KBM-7 (cell line): Measurements from ENCODE around the gene TIAM2.
"Not testable (repeated sequence)": the region's sequence is repeated elsewhere in the genome, so short reads cannot be mapped to it uniquely, and the experiment has no call there.

Experiments used
- DNase-seq: peaks from one replicate; pipeline ENCODE4 v3.0.0-alpha.2; 2015
- in situ Hi-C: fragments of 300-500 bp; cut with MboI; formaldehyde crosslinking; loops from 2 replicates; pipeline ENCODE4 v1.14.3; 2020; ENCODE audit warnings: low sequenced_read_pairs, low pct_unique_long_range_greater_than_20kb, mixed read lengths

The TIAM2 gene

GRCh38 chr6:155200012-155200411 lies 204.9 kb downstream of the TIAM2 start:
- in situ Hi-C loops: no loop called here

GRCh38 chr6:155201461-155202226 lies 206.5 kb downstream of the TIAM2 start:
- no peak for DNase-seq
- in situ Hi-C loops: no loop called here

More at GRCh38 chr6:155200012-155200411, 204.9 kb downstream of the TIAM2 start:
- DNase-seq: no peak

- no peak for DNase-seq
- in situ Hi-C loops: no loop called here
These were observed 212.1 kb downstream of the TIAM2 start for GRCh38 chr6:155207223-155207622.

- in situ Hi-C loops: no loop called here
- no peak for DNase-seq
These were observed 217.0 kb downstream of the TIAM2 start for GRCh38 chr6:155212106-155212505.

- in situ Hi-C loops: no loop called here
- DNase-seq: no peak
These were observed 217.7 kb downstream of the TIAM2 start for GRCh38 chr6:155212616-155213380.

GRCh38 chr6:155213611-155214372 lies 218.7 kb downstream of the TIAM2 start:
- in situ Hi-C loops: no loop called here
- DNase-seq: no peak

- DNase-seq: no peak
- in situ Hi-C loops: no loop called here
These were observed 220.8 kb downstream of the TIAM2 start for GRCh38 chr6:155215906-155216305.

- no peak for DNase-seq
- in situ Hi-C loops: no loop called here
These were observed 221.4 kb downstream of the TIAM2 start for GRCh38 chr6:155216312-155217046.

GRCh38 chr6:155218711-155219110 lies 223.6 kb downstream of the TIAM2 start:
- in situ Hi-C loops, DNase-seq: not testable (repeated sequence)

GRCh38 chr6:155219299-155219698 lies 224.2 kb downstream of the TIAM2 start:
- DNase-seq: no peak
- in situ Hi-C loops: no loop called here

GRCh38 chr6:155219858-155220301 lies 224.8 kb downstream of the TIAM2 start:
- no peak for DNase-seq
- in situ Hi-C loops: no loop called here

GRCh38 chr6:155221086-155221485 lies 226.0 kb downstream of the TIAM2 start:
- no peak for DNase-seq
- in situ Hi-C loops: no loop called here

- no peak for DNase-seq
- in situ Hi-C loops: no loop called here
These were observed 227.4 kb downstream of the TIAM2 start for GRCh38 chr6:155222506-155222905.

- in situ Hi-C loops: no loop called here
- no peak for DNase-seq
These were observed 228.7 kb downstream of the TIAM2 start for GRCh38 chr6:155223646-155224451.

GRCh38 chr6:155224618-155225017 lies 229.5 kb downstream of the TIAM2 start:
- no peak for DNase-seq
- in situ Hi-C loops: no loop called here

GRCh38 chr6:155227046-155227445 lies 231.9 kb downstream of the TIAM2 start:
- in situ Hi-C loops: no loop called here
- no peak for DNase-seq

GRCh38 chr6:155228546-155229166 lies 233.5 kb downstream of the TIAM2 start:
- in situ Hi-C loops: no loop called here
- DNase-seq: no peak

GRCh38 chr6:155230975-155231374 lies 235.9 kb downstream of the TIAM2 start:
- DNase-seq, in situ Hi-C loops: not testable (repeated sequence)
